Measurements from ENCODE around the gene ZNF90.

DNA sequence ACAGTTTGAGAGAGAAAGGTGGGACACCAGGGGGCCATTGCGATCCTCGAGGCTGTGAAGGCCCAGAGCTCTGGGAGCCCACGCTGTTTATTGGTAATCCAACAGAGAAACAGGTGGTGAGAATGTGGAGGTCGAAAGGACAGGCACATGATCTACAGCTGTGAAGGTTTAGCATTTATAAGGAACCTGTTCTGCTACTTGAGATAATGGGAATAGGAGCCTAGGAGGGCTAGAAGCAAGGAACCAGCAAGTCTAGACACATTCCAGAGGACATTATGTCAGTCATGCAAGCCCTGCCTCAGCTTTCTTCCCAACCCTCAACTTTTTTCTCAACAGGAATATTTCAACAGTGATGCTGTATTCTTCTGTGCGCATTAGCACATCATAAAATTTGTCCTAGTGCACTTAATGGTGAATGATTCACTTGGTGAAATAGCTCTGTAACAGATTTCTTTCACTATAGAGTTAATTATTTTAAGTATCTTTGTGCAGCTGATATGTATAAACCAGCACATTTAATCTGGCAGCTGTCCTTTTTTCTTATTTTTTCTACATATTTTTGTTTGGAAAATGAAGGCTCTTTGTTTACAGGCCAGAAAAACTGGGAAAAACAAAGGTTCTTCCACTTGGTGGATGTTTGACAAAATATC lies 25.4 kb downstream of the ZNF90 start:
- TF ChIP-seq EZH2 (IDR thresholded peaks at IDR 0.05; ENCODE audit: insufficient read depth, poor library complexity, severe bottlenecking) (no peak), EZH2phosphoT487 (IDR thresholded peaks at IDR 0.05; ENCODE audit: insufficient read depth, low read depth) (no peak)

Measured in GM23248 (cell line).